GM10266 (cell line): ENCODE measurements around the gene DCAF15.

Experiments used
- DNase-seq: peaks from one replicate; pipeline ENCODE4 v3.0.0; 2012; ENCODE audit errors: extremely low spot score
- CTCF ChIP-seq: IDR thresholded peaks from 2 replicates; pipeline ENCODE4 v1.5.1; 2012; ENCODE audit warnings: mild to moderate bottlenecking, low read depth; ENCODE audit not compliant: control insufficient read depth, insufficient read depth; ENCODE audit errors: missing control alignments

DCAF15 gene

GRCh38 chr19:13952154-13952930, at the start of gene DCAF15:
TSS of gene DCAF15 (plus strand) at chr19:13952509. CDS start at chr19:13952513, 4 bp downstream.
- no peak for TF ChIP-seq CTCF

GRCh38 chr19:13902993-13903555, 49.2 kb upstream of the DCAF15 start:
- no peak for DNase-seq
- TF ChIP-seq CTCF, result peak; percentile 54

More at GRCh38 chr19:13952154-13952930, at the start of gene DCAF15:
- DNase-seq, result peak; percentile 100

- TF ChIP-seq CTCF, result no peak
- peak; percentile 99 for DNase-seq
These were observed 46.4 kb upstream of the DCAF15 start, which contains the start of the genes BRME1 and CC2D1A for GRCh38 chr19:13905634-13906520. TSS of gene BRME1 (minus strand) at chr19:13906117. CDS start at chr19:13904892, 1,225 bp downstream. TSS of gene CC2D1A (plus strand) at chr19:13906201. CDS start at chr19:13906442, 241 bp downstream.

- TF ChIP-seq CTCF, result no peak
- DNase-seq, result no peak
These were observed 45.8 kb upstream of the DCAF15 start for GRCh38 chr19:13906521-13906904.

- TF ChIP-seq CTCF, result no peak
- DNase-seq, result no peak
These were observed 45.4 kb upstream of the DCAF15 start for GRCh38 chr19:13906910-13907309.

DNA sequence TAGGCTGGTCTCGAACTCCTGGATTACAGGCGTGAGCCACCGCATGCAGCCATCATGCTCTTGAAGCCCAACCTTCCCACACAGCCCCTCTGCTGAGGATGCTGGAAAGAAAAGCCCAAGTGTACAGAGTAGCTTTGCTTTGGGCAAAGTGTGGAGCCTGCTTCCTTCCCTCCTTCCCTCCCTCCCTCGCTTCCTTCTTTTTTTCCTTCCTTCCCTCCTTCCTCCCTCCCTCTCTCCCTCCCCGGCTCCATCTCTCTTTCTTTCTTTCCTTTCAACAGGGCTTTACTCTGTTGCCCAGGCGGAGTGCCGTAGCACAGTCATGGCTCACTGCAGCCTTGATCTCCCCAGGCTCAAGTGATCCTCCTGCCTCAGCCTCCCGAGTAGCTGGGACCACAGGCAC, 43.6 kb upstream of the DCAF15 start:
- no peak for TF ChIP-seq CTCF
- DNase-seq, result no peak
